ENCODE results near the gene TGFBR1.

DNA sequence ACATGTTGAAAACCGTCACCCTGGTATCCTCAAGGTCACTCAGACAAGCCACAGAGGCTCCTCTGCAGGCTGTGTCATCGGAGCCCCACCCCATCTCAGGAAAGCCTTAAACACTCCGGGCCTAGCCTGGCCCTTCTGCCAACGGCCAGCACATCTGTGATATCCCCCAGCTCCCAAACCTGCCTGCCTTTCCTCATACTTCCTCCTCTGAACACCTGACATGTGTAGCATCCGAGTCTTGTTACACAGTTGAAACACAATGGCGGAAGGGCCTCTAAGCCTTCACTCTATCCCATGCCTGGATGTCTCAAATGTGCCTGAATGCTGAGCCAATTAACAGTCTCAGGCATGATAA, 32.9 kb upstream of the TGFBR1 start:
- TF ChIP-seq CTCF (IDR thresholded peaks at IDR 0.05) (no peak), EP300 (IDR thresholded peaks at IDR 0.05) (no peak)

Measured in tibial nerve (tissue), 4 donors.